Measurements from ENCODE around the gene CRYL1.

- TF ChIP-seq TAF1 (IDR thresholded peaks at IDR 0.05; ENCODE audit: borderline replicate concordance, insufficient read depth, low read length), result no peak
- no peak for TF ChIP-seq REST (IDR thresholded peaks at IDR 0.05; ENCODE audit: insufficient read depth in 1 of 2, low read depth in 2 of 2, low read length in 2 of 2)
These were observed 64.2 kb downstream of the CRYL1 start for GRCh38 chr13:20461481-20461859.
